KMS-11 (cell line): ENCODE measurements around the gene CDCA5.

Source experiments
- H2AFZ ChIP-seq: fragments of 200-600 bp; sonication (generic); 2 replicates; pipeline ENCODE4 v1.6.1; 2016; ENCODE audit warnings: antibody characterized with exemption, mixed run types, low read depth
- H3K27ac ChIP-seq: fragments of 200-600 bp; sonication (generic); 2 replicates; pipeline ENCODE4 v1.6.1; 2016; ENCODE audit warnings: mild to moderate bottlenecking, mixed run types
- H3K27me3 ChIP-seq: fragments of 200-600 bp; sonication (generic); 2 replicates; pipeline ENCODE4 v1.6.1; 2017; ENCODE audit warnings: mild to moderate bottlenecking, low read depth, mixed run types, moderate library complexity; ENCODE audit not compliant: insufficient read depth
- H3K36me3 ChIP-seq: fragments of 200-600 bp; sonication (generic); 2 replicates; pipeline ENCODE4 v1.6.1; 2017; ENCODE audit warnings: mild to moderate bottlenecking, mixed run types; ENCODE audit not compliant: insufficient read depth
- H3K4me1 ChIP-seq: fragments of 200-600 bp; sonication (generic); 2 replicates; pipeline ENCODE4 v1.6.1; 2016; ENCODE audit warnings: mild to moderate bottlenecking, low read depth, mixed run types; ENCODE audit not compliant: poor library complexity, severe bottlenecking
- H3K4me2 ChIP-seq: fragments of 200-600 bp; sonication (generic); 2 replicates; pipeline ENCODE4 v1.7.0; 2016; ENCODE audit warnings: mild to moderate bottlenecking, mixed run types
- H3K4me3 ChIP-seq: fragments of 200-600 bp; sonication (generic); IDR thresholded peaks from 2 replicates; pipeline ENCODE4 v1.6.1; 2017; ENCODE audit warnings: low read depth, low read length, mixed read lengths; ENCODE audit not compliant: insufficient read depth
- H3K79me2 ChIP-seq: fragments of 200-600 bp; sonication (generic); 2 replicates; pipeline ENCODE4 v1.6.1; 2016; ENCODE audit warnings: low read depth, mixed run types; ENCODE audit not compliant: insufficient read depth
- H3K9ac ChIP-seq: fragments of 200-600 bp; sonication (generic); 2 replicates; pipeline ENCODE4 v1.6.1; 2016; ENCODE audit warnings: mild to moderate bottlenecking, mixed run types
- H4K20me1 ChIP-seq: fragments of 200-600 bp; sonication (generic); 2 replicates; pipeline ENCODE4 v1.6.1; 2016; ENCODE audit warnings: mild to moderate bottlenecking, mixed run types; ENCODE audit not compliant: insufficient read depth
- TF ChIP-seq, protein P1 (sequence below): fragments of 200-600 bp; sonication (generic); conservative IDR thresholded peaks from 2 replicates; pipeline ENCODE4 v1.6.1; 2017; ENCODE audit warnings: low read depth, mild to moderate bottlenecking, antibody characterized with exemption, low read length, moderate library complexity, mixed read lengths

Gene CDCA5

GRCh38 chr11:65109231-65110198, 25.7 kb upstream of the CDCA5 start:
- no peak overlapping the region for H3K9ac ChIP-seq
- no peaks in the 10 kb centered on the region for H4K20me1 ChIP-seq
- peaks cover 33% of the 10 kb centered on the region for H3K4me1 ChIP-seq
- H3K27ac ChIP-seq, result no peak overlapping the region
- no peaks in the 10 kb centered on the region for H3K27me3 ChIP-seq
- no peaks in the 10 kb centered on the region for H3K36me3 ChIP-seq
- H3K4me3 ChIP-seq, result no peak overlapping the region
- no peaks in the 10 kb centered on the region for H3K79me2 ChIP-seq
- H2AFZ ChIP-seq, result no peak overlapping the region
- TF ChIP-seq, protein P1, sequence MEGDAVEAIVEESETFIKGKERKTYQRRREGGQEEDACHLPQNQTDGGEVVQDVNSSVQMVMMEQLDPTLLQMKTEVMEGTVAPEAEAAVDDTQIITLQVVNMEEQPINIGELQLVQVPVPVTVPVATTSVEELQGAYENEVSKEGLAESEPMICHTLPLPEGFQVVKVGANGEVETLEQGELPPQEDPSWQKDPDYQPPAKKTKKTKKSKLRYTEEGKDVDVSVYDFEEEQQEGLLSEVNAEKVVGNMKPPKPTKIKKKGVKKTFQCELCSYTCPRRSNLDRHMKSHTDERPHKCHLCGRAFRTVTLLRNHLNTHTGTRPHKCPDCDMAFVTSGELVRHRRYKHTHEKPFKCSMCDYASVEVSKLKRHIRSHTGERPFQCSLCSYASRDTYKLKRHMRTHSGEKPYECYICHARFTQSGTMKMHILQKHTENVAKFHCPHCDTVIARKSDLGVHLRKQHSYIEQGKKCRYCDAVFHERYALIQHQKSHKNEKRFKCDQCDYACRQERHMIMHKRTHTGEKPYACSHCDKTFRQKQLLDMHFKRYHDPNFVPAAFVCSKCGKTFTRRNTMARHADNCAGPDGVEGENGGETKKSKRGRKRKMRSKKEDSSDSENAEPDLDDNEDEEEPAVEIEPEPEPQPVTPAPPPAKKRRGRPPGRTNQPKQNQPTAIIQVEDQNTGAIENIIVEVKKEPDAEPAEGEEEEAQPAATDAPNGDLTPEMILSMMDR, result no peak
- no peak overlapping the region for H3K4me2 ChIP-seq

DNA sequence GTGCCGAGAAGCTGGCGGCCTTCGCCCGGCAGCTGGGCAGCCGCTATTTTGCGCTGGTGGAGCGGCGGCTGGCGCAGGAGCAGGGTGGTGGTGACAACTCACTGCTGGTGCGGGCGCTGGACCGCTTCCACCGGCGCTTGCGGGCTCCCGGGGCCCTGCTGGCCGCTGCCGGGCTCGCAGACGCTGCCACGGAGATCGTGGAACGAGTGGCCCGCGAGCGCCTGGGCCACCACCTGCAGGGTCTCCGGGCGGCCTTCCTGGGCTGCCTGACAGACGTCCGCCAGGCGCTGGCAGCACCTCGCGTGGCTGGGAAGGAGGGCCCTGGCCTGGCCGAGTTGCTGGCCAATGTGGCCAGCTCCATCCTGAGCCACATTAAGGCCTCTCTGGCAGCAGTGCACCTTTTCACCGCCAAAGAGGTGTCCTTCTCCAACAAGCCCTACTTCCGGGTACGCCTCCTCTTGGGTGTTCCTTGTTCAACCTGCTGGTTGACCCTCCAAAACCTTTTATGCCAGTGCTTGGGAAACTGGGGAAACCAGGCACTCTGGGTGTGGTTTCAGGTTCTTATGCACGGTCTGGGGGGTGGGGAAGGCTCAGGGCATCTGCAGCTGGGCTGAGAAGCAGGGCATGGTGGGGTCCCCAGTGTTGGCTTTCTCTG, 24.8 kb upstream of the CDCA5 start:
- Histone ChIP-seq H3K4me1 (peaks cover 39% of the 10 kb centered on the region), H3K27me3 (no peaks in the 10 kb centered on the region), H3K27ac (no peak overlapping the region), H3K4me2 (no peak overlapping the region), H2AFZ (no peak overlapping the region), H3K9ac (no peak overlapping the region), H3K36me3 (no peaks in the 10 kb centered on the region), H3K4me3 (no peak overlapping the region), H3K79me2 (no peaks in the 10 kb centered on the region), H4K20me1 (no peaks in the 10 kb centered on the region)
- TF ChIP-seq, protein P1, result no peak

DNA sequence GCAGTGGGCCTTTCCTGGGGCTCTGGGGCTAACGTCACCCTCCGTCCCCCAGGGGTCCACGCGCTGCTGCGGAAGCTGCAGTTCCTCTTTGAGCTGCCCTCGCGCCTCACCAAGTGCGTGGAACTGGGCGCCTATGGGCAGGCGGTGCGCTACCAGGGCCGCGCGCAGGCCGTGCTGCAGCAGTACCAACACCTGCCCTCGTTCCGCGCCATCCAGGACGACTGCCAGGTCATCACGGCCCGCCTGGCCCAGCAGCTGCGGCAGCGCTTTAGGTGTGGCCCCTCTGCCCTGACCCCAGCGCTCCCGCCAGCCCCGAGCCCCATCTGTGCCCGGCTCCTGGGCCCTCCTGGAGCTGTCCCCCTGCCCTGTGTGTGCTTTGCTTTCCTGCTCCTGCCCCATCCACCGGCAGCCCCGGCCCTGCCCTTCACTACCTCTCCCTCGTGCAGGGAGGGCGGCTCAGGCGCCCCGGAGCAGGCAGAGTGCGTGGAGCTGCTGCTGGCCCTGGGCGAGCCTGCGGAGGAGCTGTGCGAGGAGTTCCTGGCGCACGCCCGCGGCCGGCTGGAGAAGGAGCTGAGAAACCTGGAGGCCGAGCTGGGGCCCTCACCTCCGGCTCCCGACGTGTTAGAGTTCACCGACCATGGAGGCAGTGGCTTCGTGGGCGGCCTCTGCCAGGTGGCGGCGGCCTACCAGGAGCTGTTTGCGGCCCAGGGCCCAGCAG, 24.1 kb upstream of the CDCA5 start:
- Histone ChIP-seq H3K27ac (no peak overlapping the region), H4K20me1 (no peaks in the 10 kb centered on the region), H3K4me3 (no peak overlapping the region), H3K4me1 (peaks cover 33% of the 10 kb centered on the region), H3K79me2 (no peaks in the 10 kb centered on the region), H3K36me3 (no peaks in the 10 kb centered on the region), H2AFZ (no peak overlapping the region), H3K4me2 (no peak overlapping the region), H3K9ac (no peak overlapping the region), H3K27me3 (no peaks in the 10 kb centered on the region)
- TF ChIP-seq, protein P1, result no peak

GRCh38 chr11:65107078-65107477, 23.2 kb upstream of the CDCA5 start:
- no peaks in the 10 kb centered on the region for H3K36me3 ChIP-seq
- no peak overlapping the region for H3K4me3 ChIP-seq
- H3K79me2 ChIP-seq, result no peaks in the 10 kb centered on the region
- no peak overlapping the region for H3K9ac ChIP-seq
- TF ChIP-seq, protein P1, result no peak
- no peaks in the 10 kb centered on the region for H3K27me3 ChIP-seq
- no peak overlapping the region for H3K27ac ChIP-seq
- H2AFZ ChIP-seq, result no peak overlapping the region
- H3K4me1 ChIP-seq, result peaks cover 32% of the 10 kb centered on the region
- H3K4me2 ChIP-seq, result no peak overlapping the region
- no peaks in the 10 kb centered on the region for H4K20me1 ChIP-seq
